ENCODE measurements around the gene SH3BP4.
A peak's percentile ranks its signal among the peaks of the same experiment; 100 is the strongest.
"Not testable (repeated sequence)": the region's sequence is repeated elsewhere in the genome, so short reads cannot be mapped to it uniquely, and the experiment has no call there.

SH3BP4 gene

DNA sequence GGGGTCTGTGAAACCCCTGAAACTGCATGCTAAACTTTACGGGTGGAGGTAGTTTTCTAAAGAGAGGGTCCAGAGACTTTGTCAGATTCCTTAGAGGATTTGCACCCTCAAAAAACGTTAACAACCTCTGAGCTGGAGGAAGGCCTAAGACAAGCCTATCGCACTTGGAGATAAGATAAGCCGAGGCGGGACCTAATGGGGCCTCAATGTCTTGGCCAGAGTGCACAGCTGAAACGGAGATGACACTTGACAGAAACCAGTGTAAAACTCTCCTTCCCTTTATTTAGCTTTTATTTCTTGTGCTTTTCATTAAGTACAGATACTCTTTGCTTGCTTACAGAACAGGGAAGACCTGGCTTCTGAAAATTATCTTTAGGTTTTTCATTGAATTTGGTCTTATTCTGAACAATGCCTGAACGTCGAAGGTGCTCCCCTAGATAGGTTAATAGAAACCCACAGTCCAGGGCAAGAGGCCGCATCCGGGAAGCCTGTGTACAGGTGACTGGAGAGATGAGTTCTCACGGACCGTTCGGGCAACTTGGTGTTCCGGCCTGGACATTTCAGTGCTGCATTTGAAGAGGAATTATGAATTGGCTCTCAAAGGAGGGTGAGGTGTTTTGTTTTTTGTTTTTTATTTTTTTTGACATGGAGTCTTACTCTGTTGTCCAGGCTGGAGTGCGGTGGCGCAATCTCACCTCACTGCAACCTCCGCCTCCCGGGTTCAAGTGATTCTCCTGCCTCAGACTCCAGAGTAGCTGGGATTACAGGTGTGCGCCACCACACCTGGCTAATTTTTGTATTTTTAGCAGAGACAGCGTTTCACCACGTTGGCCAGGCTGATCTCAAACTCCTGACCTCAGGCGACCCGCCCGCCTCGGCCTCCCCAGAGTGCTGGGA, 49.7 kb downstream of the SH3BP4 start:
- DNase-seq: no peak

DNA sequence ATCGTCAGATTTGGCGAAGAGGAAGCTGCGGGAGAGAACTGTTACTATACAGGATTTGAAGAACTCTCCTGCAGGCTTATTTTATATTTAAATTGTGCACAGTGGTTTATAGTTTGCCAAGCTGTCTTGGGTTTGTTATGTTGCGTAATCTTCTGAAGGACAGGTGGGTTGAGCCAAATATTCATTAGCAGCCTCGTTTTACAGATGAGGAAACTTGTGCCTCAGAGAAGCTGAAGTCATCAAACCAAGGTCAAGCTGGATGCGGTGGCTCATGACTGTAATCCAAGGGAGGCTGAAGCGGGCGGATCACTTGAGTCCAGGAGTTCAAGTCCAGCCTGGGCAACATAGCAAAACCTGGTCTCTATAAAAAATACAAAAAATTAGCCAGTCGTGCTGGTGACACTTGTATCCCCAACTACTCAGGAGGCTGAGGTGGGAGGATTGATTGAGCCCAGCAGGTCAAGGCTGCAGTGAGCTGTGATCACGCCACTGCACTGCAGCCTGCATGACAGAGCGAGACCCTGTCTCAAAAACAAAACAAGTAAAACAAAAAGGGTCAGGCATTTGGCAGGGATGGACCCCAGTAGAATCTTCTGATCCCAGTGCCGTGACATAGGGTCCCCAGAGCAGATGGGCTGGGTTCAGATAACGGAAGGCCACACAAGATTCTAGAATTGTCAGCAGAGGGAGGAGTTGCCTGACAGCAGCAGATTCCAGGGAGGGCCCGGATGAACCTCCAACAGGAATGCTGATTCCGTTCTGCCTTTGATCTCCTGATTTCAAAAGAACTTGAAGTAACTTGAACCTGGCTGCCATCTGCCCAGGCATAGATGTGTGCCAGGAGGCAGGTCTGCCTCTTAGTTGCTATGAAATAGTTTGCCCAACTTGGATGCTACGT, 50.6 kb downstream of the SH3BP4 start:
- no peak for DNase-seq

DNA sequence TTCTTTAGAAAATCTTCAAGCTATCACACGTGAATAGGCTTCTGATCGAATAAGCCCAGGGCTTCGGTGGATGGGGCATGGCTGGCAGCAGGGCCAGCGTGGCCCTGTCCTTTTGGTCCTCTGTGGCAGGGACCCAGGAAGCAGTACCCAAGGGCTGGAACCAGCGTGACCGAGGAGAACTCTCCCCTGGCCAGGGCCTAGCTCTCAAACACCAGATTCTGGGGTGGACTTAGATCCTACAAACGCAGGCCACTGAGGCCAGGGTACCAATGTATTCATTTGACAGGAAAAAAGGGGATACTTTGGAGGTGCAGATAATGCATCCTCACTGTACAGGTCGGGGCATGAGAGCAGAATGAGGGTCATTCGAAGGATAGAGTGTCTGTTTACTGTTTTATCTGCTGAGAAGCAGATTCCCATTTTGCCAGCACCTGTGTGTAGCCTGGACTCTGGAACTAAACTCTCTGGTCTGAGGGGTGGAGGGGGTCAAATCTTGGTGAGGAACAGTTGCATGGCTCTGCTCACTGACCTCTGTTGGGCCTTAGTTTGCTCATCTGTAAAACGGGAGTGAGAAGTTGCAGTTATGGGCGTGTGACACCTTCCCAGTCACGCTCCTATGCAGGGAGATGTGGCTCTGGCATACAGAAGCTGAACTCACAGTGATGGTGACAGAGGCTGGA, 51.4 kb downstream of the SH3BP4 start:
- DNase-seq: no peak

DNA sequence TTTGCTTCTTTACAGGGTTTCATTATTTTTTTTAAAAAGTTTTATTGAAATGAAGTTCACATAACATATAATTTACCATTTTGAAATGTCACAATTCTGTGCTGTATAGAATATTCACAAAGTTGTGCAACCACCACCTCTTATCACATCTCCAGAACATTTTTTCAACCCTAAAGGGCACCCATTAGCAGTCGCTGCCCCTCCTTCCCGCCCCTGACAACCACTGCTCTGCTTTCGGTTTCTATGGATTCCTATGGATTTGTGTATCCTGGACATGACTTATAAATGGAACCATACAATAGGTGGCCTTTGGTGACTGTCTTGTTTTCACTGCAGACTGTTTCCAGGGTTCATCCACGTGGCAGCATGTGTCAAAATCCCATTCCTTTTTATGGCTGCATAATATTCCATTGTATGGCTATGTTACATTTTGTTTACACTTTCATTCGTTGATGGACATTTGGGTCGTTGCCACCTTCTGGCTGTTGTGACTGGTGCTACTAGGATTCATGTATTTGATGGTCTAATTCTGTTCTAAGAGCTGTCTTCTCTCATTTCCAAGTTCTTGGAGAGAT, 52.6 kb downstream of the SH3BP4 start:
- no peak for DNase-seq

DNA sequence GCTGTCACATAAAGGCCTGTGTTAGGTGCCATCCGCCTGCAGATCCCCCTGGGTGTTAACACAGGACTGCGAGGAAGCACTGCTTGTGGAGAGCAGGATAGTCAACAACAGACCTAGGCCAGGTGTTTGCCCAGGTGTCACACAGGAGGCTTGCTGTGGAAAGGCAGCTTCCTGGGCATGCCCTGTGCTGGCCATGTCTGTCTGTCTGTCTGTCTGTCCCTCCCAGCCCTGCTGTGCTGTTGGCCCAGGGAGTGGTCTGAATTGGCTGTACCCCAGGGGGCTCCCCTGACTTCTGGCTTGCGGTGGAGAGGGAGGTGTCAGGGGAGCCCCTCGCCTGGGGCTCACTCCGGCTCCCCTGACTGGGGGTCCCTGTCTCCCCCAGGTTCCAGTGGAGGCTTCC, 53.2 kb downstream of the SH3BP4 start:
- no peak for DNase-seq

DNA sequence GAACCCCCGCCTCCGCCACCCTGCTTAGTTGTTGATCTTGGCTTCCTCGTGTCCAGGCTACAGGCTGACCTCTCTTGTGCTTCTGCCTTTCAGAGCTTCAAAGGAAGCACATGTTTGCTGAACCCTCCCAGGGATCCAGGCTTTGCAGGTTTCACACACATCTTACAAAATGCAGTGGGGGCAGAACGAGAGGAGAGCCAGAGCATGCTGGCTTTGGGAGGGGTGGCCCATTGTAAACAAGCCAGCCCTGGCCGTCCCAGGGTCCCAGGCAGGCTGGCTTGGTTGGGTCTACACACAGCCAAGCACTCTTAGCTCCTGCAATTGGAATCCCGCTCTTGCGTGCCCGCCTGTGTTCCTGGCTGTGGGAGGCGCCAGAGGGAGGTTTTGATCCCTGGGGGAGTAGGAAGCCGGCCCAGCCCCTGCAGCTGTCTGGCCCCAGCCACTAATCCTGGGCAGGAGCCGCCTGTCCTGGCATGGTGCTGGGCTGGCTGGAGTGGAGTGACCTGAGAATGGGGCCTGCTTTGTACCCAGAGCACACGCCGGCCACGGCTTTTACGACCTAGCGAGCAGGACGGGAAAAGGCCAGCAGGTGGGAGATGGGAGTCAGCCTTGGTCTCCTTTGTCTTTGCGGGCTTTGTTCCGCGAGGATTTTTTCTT, 53.9 kb downstream of the SH3BP4 start:
- DNase-seq: no peak

DNA sequence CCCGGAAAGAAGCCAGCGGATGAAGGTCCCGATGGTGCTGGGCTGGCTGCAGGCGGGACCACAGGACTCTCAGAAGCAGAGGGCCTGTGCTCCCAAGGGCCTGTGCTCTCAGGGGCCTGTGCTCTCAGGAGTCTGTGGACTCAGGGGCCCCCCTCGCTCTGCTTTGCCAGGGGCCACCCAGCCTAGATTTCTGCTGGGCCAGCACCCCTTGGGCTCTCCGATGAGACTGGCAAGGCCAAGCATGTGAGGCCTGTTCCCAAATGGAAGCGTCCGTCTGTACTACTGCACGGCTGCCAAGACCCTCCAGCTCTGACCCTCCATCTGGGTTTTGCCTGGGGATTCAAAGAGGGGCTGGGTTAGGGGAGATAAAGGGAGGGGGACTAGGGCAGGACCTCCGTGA, 54.6 kb downstream of the SH3BP4 start:
- DNase-seq: no peak

DNA sequence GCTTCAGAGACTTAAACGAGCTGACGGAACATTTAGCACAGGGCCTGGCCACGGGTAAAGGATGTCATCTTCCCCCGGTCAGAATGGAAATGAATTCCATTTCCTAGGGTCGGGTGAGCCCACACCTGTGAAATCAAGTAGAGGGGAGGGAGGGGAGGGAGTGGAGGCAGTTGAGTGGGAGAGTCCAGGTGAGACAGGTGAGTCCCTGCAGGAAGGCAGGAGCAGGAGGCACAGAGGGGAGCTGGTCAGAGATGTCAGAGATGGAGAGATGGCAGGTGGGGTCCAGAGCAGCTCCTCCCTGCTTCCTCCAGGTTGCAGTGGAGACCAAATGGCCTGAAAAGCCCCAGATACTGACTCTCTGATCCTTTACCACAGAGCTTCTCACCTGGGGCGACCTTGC, 55.2 kb downstream of the SH3BP4 start:
- DNase-seq: no peak

DNA sequence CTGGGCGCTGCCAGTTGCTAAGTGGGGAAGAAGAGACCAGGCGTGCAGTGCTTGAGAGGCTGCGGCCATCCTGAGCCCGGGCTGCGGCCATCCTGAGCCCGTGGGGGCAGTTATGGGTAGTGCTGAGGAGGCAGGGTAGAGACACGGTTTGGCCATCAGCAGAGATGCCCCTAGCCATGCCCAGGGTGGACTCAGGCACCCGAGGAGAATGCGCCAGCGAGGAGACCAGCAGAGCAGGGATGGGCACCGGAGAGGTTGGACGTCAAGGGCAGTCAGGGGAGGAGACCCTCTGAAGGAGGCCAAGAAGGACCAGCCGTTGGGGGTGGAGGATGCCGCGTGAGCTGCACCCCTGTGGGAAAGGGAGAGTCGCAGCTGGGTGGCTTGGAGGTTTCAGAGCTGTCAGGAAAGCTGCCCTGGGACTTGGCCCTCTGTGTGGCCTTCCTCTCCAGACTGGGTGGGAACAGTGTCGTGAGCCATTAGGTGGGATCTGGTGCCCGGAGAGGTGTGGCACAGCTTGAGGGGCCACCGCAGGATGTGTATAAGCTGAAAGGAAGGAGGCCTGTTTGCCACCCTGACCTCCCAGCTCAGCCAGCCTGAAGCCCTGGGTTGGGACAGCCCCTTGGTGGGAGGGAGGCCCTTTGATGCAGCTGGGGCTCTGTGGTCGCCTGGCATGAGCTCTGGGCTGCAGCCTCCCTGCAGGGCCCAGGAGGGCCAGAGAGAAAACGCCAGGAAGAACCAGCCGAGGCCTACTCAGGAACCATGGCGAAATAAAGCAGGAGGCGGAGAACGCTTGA, 56.0 kb downstream of the SH3BP4 start:
- DNase-seq: no peak

DNA sequence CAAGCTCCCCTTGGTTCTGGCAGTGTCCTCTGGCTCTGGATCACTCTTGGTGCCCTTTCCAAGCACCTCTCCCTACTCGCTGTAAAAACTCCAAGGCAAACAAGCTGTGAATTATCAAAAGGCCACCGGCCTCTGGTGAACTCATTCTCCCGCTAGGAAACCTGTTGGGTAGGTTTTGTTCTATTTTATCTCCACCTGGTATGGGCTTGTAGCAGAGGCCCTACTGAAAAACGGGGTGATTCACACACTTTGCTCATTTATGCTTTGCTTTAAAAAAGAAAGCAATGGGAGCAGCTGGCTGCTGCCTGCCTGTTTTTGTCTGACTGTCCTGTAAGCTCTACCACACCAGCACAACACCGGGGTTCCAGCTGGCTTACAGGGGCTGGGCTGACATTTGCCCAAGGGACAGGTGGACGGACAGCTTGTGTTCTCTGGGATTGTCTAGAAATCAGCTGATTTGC, 56.8 kb downstream of the SH3BP4 start:
- no peak for DNase-seq

DNA sequence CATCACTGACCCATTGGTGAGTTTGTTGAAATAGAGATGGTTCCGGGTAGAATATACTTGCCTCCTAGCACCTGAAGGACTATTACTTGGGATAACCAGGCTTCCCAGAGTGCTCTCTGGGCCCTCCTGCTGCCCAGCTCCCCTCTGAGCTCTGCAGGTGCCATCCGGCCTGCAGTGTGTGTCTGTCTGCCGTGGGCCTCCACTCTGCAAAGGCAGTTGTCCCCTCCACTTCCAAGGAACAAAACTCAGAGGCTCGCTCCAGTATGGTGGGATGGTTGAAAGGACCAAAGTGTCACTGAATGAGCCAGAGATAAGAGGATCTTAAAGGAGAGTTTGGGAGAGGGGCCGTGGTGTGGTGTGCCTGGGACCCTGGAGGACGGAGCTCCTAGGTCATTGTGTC, 57.3 kb downstream of the SH3BP4 start:
- no peak for DNase-seq

DNA sequence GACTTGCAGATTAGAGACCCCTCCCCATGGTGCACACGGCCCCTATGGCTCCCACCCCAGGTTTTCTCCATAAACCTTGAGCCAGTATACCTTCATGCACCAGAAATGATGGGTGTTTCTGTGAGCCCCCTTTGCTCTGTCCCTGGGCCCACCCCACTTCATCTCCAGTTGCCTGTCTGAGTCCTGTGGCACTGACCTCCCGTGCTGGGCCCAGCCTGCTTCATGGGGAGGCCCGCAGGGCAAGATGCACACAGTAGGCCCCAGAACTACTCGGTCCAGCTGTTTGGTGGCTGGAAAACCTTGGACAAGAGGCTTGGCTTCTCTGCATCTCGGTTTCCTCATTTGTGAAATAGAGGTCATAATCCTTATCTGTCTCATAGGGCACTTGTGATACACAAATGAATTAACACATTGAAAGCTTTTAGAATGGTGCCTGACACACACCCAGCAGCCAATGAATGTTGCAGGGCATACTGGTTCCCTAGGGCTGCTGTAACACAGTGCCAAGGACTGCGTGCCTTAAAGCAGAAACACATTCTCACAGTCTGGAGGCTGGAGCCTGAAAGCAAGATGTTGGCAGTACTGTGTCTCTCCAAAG, 58.4 kb downstream of the SH3BP4 start:
- no peak for DNase-seq

DNA sequence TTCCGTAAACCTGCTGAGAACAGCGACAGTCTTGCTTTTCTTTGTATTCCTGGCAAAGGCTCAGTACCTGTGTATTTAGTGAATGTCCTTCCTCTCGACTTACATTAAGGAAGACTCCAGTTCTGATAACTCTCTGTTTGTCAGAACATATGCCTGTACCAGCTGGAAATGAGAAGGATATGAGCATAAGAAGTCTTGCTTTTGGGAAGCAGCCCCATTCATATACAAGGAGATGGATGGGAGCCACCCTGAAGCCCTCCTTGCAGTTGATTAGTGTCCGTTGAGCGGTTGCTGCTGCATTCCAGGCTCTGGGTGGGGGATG, 59.8 kb downstream of the SH3BP4 start:
- DNase-seq: no peak

DNA sequence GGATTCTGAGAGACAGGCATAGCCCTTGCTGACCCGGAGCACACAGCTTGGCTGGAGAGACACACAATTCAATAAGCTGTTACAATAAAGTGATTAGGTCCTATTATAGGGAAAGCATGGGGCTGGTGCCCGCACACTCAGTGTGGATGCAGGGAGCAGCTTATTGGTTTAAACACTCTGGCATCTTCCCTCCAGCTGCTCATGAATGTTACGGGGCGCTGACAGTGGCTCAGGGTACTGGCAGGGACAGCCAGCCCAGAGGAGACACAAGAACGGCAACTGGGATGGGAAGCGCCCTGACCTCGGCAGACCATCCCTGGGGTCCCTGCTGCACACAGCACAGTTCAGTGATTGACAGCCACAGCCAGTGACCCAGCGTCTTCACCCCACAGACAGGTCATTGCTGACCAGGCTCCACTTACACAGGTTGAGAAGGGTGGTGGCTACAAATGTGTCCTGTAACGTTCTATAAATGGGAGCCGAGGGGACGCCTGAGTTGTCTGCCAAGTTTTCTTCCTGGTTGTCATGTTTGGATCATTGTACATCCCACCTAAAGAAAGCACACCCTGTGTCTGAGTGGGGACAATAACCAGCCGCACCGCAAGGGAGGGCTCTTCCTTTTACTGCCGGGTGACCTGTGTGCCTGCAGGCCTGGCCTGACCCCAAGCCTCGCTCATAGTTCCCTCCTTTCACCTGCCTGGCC, 60.3 kb downstream of the SH3BP4 start:
- no peak for DNase-seq

DNA sequence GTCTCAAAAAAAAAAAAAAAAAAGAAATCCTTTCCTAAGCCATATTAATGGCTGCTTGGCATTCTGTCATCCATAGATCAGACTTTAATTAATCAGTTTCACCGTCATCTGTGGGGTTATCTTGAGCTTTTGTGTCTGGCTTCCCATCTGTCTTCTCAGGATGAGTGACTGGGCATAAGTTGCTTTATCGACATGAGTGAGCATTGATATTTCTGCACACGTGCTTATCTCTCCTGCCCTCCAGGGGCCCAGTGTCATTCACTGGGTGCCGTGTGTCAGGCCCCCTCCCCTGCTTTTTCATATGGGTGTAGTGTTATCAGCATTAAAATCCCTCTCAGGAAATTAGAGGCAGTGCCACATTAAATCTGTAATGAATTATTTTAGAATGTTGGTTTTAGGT, 65.6 kb downstream of the SH3BP4 start:
- DNase-seq: no peak

DNA sequence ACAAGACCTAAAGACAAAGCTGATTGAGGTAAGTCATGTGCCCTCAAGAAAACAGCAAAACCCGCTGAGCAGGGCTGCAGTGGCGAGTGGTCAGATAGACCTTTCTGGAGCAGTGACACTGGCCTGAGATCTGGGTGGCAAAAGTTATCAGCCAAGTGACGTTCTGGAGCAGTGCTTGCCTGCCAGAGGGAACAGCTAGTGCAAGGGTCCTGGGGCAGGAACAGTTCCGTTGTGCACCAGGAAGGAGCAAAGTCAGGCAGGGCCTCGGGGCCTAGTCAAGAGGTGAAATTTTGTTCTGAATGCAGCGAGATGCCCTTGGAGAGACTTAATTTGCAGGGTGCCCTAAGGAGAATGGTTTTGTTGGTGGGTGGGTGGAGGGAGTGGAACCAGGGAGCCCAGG, 67.0 kb downstream of the SH3BP4 start:
- no peak for DNase-seq

DNA sequence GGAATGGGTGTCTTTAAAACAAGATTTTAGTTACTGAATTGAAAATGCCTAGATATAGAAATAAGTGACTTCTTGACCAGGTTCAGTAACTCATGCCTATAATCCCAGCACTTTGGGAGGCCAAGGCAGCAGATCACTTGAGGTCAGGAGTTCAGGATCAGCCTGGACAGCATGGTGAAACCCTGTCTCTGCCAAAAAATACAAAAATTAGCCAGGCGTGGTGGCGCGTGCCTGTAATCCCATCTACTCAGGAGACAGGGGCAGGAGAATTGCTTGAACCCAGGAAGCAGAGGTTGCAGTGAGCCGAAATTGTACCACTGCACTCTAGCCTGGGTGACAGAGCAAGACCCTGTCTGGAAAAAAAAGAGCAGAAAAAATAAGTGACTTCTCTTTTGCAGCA, 68.3 kb downstream of the SH3BP4 start:
- not testable (repeated sequence) for DNase-seq

DNA sequence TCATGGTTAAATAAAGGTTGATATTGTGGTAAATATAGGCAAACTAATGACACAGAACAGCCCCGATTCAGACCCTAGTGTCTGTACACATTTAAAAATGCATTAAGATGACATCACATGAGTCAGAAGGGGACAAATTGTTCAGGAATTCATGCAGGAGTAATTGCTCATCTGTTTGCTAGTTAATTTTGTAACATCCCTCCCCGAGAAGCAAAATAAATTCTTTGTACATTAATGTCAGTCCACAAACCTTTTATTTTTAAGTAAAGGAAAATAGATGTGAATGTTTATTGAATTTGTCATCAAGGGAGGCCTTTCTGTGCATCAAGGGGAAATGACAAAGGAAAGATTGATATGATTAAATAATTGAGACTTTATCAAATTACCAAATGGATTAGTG, 69.9 kb downstream of the SH3BP4 start:
- peak; percentile 95 for DNase-seq

DNA sequence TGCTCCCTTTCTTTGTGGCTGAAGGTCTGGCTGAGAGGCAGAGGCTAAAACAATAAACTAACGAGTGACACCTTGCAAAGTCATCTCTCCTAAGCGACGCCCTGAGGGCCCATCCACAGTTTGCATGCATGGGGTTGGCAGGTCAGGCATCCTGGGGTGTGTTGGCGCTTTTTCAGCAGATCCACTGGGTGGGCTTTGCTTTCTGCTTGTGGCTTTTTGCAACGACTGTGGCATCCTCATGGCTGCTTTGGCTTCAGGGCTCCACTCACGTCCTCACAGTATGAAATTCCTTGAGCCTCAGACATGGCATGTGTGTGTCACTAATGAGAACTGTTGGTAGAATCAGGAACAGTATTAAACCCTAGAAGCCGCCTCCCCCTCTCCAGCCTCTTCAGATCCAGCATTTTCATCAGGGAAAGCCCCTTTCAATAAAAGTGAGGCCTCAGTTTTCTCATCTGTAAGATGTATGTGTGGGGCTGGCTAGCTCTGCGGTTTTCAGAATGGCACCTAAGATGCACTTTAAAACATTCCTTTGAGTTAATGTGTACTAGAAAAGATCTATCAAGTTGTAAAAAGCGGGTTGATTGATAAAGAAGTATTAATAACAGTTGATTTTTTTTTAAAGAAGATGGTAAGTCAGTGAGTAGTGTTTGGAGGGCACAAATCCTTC, 72.5 kb downstream of the SH3BP4 start:
- DNase-seq: peak; percentile 99
